GM18951 (cell line): Measurements from ENCODE around the gene AGBL5.
"Not testable (repeated sequence)": the region's sequence is repeated elsewhere in the genome, so short reads cannot be mapped to it uniquely, and the experiment has no call there.

Experiments
- POLR2A ChIP-seq: IDR thresholded peaks from 4 replicates; pipeline ENCODE4 v1.6.1; 2011; ENCODE audit warnings: mild to moderate bottlenecking; ENCODE audit not compliant: insufficient read length, insufficient read depth; ENCODE audit errors: extremely low read depth
- in situ Hi-C: fragments of 300-500 bp; cut with MboI; formaldehyde crosslinking; loops from one replicate; pipeline ENCODE4 v1.12.0; 2022; ENCODE audit warnings: low sequenced_read_pairs, mixed read lengths, inconsistent platforms; ENCODE audit not compliant: unreplicated experiment

The AGBL5 gene

GRCh38 chr2:27071277-27071989 lies 20.0 kb downstream of the AGBL5 start, which contains the start of gene OST4:
OST4 (minus strand) TSS chr2:27071654.
- in situ Hi-C loops: no loop called here
- peak; percentile 97 for TF ChIP-seq POLR2A

- TF ChIP-seq POLR2A: no peak
- in situ Hi-C loops: no loop called here
Observed at GRCh38 chr2:27071990-27072830, 20.7 kb downstream of the AGBL5 start.

- in situ Hi-C loops: no loop called here
- no peak for TF ChIP-seq POLR2A
Observed at GRCh38 chr2:27072920-27073319, 21.5 kb downstream of the AGBL5 start.

GRCh38 chr2:27073782-27074181 lies 22.3 kb downstream of the AGBL5 start:
- in situ Hi-C loops: no loop called here
- no peak for TF ChIP-seq POLR2A

GRCh38 chr2:27074738-27075565 lies 23.5 kb downstream of the AGBL5 start:
- in situ Hi-C loops: no loop called here
- peak; percentile 35 for TF ChIP-seq POLR2A

GRCh38 chr2:27075566-27075871 lies 24.1 kb downstream of the AGBL5 start:
- in situ Hi-C loops: not testable (repeated sequence)

- TF ChIP-seq POLR2A: no peak
- in situ Hi-C loops: no loop called here
Observed at GRCh38 chr2:27076323-27076722, 24.9 kb downstream of the AGBL5 start.

GRCh38 chr2:27077231-27077630 lies 25.8 kb downstream of the AGBL5 start:
- no peak for TF ChIP-seq POLR2A
- in situ Hi-C loops: no loop called here

- in situ Hi-C loops: no loop called here
- TF ChIP-seq POLR2A: no peak
Observed at GRCh38 chr2:27078267-27079194, 27.1 kb downstream of the AGBL5 start, which contains the start of gene EMILIN1. EMILIN1 (plus strand) TSS chr2:27078615; CDS start chr2:27079066, 451 bp downstream.

GRCh38 chr2:27079233-27080139 lies 28.0 kb downstream of the AGBL5 start:
- TF ChIP-seq POLR2A: no peak
- in situ Hi-C loops: no loop called here

GRCh38 chr2:27080140-27080469 lies 28.6 kb downstream of the AGBL5 start:
- in situ Hi-C loops: no loop called here
- no peak for TF ChIP-seq POLR2A

GRCh38 chr2:27080603-27080936 lies 29.1 kb downstream of the AGBL5 start:
- in situ Hi-C loops: no loop called here
- TF ChIP-seq POLR2A: no peak
